Neural crest cell (in vitro differentiated cells): Measurements from ENCODE around the gene MAPRE2. TPM values are rescaled to one million over a fixed set of nuclear protein-coding genes. Genes with fewer than 3 reads are reported as not detected.

Experiments used
- DNase-seq: peaks from one replicate; pipeline ENCODE4 v3.0.0; 2021; ENCODE audit warnings: low read depth, mixed read lengths, low spot score
- H3K27ac Mint-ChIP-seq: one replicate; pipeline ENCODE4 v1.8.0; 2021; ENCODE audit warnings: mild to moderate bottlenecking, mixed read lengths; ENCODE audit not compliant: unreplicated experiment
- H3K27me3 Mint-ChIP-seq: 2 replicates; pipeline ENCODE4 v1.8.0; 2021; ENCODE audit warnings: low read depth, mild to moderate bottlenecking, mixed read lengths
- H3K36me3 Mint-ChIP-seq: 2 replicates; pipeline ENCODE4 v1.8.0; 2021; ENCODE audit warnings: low read depth, mild to moderate bottlenecking, mixed read lengths
- H3K4me1 Mint-ChIP-seq: 2 replicates; pipeline ENCODE4 v1.8.0; 2021; ENCODE audit warnings: mixed read lengths
- H3K4me3 Mint-ChIP-seq: one replicate; pipeline ENCODE4 v1.8.0; 2021; ENCODE audit warnings: mild to moderate bottlenecking, mixed read lengths
- H3K9me3 Mint-ChIP-seq: 2 replicates; pipeline ENCODE4 v1.8.0; 2021; ENCODE audit warnings: mixed read lengths
- total RNA-seq: library from RNA; stranded (reverse); gene quantifications from 2 replicates; pipeline ENCODE4 v1.2.1, GENCODE V29; 2021
- TF ChIP-seq, protein P1 (sequence below): fragments of 200-600 bp; sonication (generic); conservative IDR thresholded peaks from 2 replicates; pipeline ENCODE4 v1.5.0; 2021; ENCODE audit warnings: antibody characterized with exemption, mild to moderate bottlenecking

Gene MAPRE2
- total RNA-seq, 1 donor from 2014 or later, result 35.5 TPM

GRCh38 chr18:35116784-35117318 is 75.6 kb downstream of the MAPRE2 start:
- DNase-seq, result no peak
- TF ChIP-seq, protein P1, sequence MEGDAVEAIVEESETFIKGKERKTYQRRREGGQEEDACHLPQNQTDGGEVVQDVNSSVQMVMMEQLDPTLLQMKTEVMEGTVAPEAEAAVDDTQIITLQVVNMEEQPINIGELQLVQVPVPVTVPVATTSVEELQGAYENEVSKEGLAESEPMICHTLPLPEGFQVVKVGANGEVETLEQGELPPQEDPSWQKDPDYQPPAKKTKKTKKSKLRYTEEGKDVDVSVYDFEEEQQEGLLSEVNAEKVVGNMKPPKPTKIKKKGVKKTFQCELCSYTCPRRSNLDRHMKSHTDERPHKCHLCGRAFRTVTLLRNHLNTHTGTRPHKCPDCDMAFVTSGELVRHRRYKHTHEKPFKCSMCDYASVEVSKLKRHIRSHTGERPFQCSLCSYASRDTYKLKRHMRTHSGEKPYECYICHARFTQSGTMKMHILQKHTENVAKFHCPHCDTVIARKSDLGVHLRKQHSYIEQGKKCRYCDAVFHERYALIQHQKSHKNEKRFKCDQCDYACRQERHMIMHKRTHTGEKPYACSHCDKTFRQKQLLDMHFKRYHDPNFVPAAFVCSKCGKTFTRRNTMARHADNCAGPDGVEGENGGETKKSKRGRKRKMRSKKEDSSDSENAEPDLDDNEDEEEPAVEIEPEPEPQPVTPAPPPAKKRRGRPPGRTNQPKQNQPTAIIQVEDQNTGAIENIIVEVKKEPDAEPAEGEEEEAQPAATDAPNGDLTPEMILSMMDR, result no peak
- peaks cover 2% of the 10 kb centered on the region for H3K36me3 Mint-ChIP-seq
- no peaks in the 10 kb centered on the region for H3K27me3 Mint-ChIP-seq
- H3K27ac Mint-ChIP-seq, result no peak overlapping the region
- peaks cover 16% of the 10 kb centered on the region for H3K4me1 Mint-ChIP-seq
- no peak overlapping the region for H3K4me3 Mint-ChIP-seq
- no peaks in the 10 kb centered on the region for H3K9me3 Mint-ChIP-seq

GRCh38 chr18:35117372-35117771 is 76.2 kb downstream of the MAPRE2 start:
- Mint-ChIP-seq H3K4me1 (peaks cover 19% of the 10 kb centered on the region), H3K4me3 (no peak overlapping the region), H3K27ac (peak overlapping the region; percentile 68), H3K27me3 (no peaks in the 10 kb centered on the region), H3K36me3 (peaks cover 2% of the 10 kb centered on the region), H3K9me3 (no peaks in the 10 kb centered on the region)
- TF ChIP-seq, protein P1, result no peak
- no peak for DNase-seq

DNA sequence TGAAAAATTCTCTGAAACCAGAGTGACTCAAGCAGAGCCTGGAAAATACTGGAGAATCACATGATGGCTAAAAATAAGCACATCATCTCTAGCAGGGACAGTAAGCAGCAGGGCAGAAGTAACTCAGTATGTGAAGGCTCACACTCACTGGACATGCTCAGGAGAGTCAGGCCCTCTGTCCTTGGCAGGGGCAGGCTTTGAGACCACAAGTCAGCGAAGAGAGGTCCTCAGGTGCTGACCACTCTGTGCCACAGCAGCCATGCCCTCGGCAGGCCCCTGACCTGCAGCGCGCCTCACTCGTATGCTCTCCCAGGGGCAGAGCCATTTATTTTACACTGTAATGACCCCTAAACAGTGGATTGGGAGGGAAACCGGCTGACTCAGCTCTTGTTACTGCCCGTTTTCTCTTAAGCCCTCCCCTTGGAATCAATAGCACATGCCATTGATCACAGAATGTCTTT is 76.8 kb downstream of the MAPRE2 start:
- Mint-ChIP-seq H3K36me3 (peaks cover 2% of the 10 kb centered on the region), H3K27ac (no peak overlapping the region), H3K27me3 (no peaks in the 10 kb centered on the region), H3K9me3 (no peaks in the 10 kb centered on the region), H3K4me3 (no peak overlapping the region), H3K4me1 (peaks cover 24% of the 10 kb centered on the region)
- DNase-seq, result no peak
- TF ChIP-seq, protein P1, result no peak

DNA sequence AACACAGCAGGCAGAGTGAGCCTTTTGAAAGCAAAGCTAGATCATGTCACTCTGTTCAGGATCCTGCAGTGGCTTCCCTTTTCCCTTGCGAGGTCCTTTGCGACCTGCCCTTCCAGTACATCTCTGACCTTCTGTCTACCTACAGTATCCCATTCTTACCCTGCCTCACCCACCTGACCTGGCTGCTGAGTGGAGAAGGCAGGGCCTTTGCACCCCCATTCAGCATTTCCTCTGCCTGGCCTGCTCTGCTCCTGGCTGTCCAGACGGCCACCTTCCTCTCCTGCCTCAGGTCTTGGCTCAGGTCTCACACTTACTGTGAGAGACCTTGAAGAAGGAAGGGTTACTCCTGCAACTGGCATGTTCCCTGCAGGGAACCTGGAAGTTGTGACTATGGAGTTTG is 77.4 kb downstream of the MAPRE2 start:
- H3K4me3 Mint-ChIP-seq, result no peak overlapping the region

DNA sequence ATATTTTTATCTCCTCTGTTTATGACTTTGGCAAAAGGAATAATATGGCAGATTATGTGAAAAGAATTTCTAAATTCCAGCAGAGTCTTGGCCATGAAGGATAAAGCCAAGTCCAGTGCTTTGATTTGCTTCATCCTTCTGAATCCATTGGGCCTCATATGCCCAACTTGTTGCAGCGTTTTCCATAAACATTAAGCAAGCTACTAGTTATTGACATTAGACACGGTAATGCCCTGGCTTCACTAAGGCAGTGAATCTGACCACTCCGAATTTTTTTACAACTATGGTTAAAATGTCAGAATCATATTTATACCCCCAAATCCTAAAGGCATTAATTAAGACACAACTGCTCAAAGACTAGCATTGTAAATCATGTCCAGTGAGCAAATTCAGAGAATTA is 79.8 kb downstream of the MAPRE2 start:
- no peak for DNase-seq
- TF ChIP-seq, protein P1, result no peak
- peaks cover 34% of the 10 kb centered on the region for H3K4me1 Mint-ChIP-seq
- no peaks in the 10 kb centered on the region for H3K36me3 Mint-ChIP-seq
- no peak overlapping the region for H3K27ac Mint-ChIP-seq
- H3K4me3 Mint-ChIP-seq, result no peak overlapping the region
- no peaks in the 10 kb centered on the region for H3K9me3 Mint-ChIP-seq
- H3K27me3 Mint-ChIP-seq, result no peaks in the 10 kb centered on the region

More for the DNA sequence above, 77.4 kb downstream of the MAPRE2 start:
- Mint-ChIP-seq H3K36me3 (peaks cover 2% of the 10 kb centered on the region), H3K27me3 (no peaks in the 10 kb centered on the region), H3K4me1 (peaks cover 28% of the 10 kb centered on the region), H3K27ac (peak overlapping the region; percentile 73), H3K9me3 (no peaks in the 10 kb centered on the region)
- no peak for DNase-seq
- TF ChIP-seq, protein P1, result no peak
